GM23338 (cell line): Measurements from ENCODE around the gene DHRS4L2. TPM values are rescaled to one million over a fixed set of nuclear protein-coding genes. Genes with fewer than 3 reads are reported as not detected.
A peak's percentile ranks its signal among the peaks of the same experiment; 100 is the strongest.

Experiments
- ATAC-seq: fragments of 200-7000 bp; cut with Tn5 transposase; 3 replicates; pipeline ENCODE4 v1.9.1; 2020
- DNase-seq: peaks from one replicate; pipeline ENCODE4 v3.0.0-alpha.2; 2015; ENCODE audit warnings: low spot score
- H2AFZ ChIP-seq: fragments of 200-600 bp; sonication (generic); 2 replicates; pipeline ENCODE4 v1.8.0; 2016; ENCODE audit warnings: antibody characterized with exemption, mild to moderate bottlenecking, moderate library complexity
- H3F3A ChIP-seq: fragments of 200-600 bp; sonication (generic); replicated peaks from 2 replicates; pipeline ENCODE4 v1.8.0; 2017; ENCODE audit warnings: antibody characterized with exemption, mixed run types, low read depth
- H3K27ac ChIP-seq: fragments of 200-600 bp; sonication (generic); 2 replicates; pipeline ENCODE4 v1.6.1; 2016; ENCODE audit warnings: low read depth
- H3K27me3 ChIP-seq: fragments of 200-600 bp; sonication (generic); 2 replicates; pipeline ENCODE4 v1.8.0; 2016; ENCODE audit warnings: mild to moderate bottlenecking, mixed run types, moderate library complexity; ENCODE audit not compliant: insufficient read depth
- H3K36me3 ChIP-seq: fragments of 200-600 bp; sonication (generic); 2 replicates; pipeline ENCODE4 v1.8.0; 2016; ENCODE audit warnings: mild to moderate bottlenecking; ENCODE audit not compliant: insufficient read depth
- H3K4me1 ChIP-seq: fragments of 200-600 bp; sonication (generic); 2 replicates; pipeline ENCODE4 v1.8.0; 2016; ENCODE audit warnings: mild to moderate bottlenecking, moderate library complexity; ENCODE audit not compliant: insufficient read depth
- H3K4me2 ChIP-seq: fragments of 200-600 bp; sonication (generic); 2 replicates; pipeline ENCODE4 v1.7.1; 2017; ENCODE audit warnings: mixed run types
- H3K4me3 ChIP-seq: fragments of 200-600 bp; sonication (generic); 2 replicates; pipeline ENCODE4 v1.6.1; 2016; ENCODE audit warnings: mixed run types
- H3K79me2 ChIP-seq: fragments of 200-600 bp; sonication (generic); replicated peaks from 2 replicates; pipeline ENCODE4 v1.8.0; 2017; ENCODE audit warnings: mild to moderate bottlenecking; ENCODE audit not compliant: insufficient read depth
- H3K9me2 ChIP-seq: fragments of 200-600 bp; sonication (generic); 2 replicates; pipeline ENCODE4 v1.8.0; 2017; ENCODE audit not compliant: insufficient read depth
- H4K20me1 ChIP-seq: fragments of 200-600 bp; sonication (generic); replicated peaks from 2 replicates; pipeline ENCODE4 v1.8.0; 2017; ENCODE audit warnings: mild to moderate bottlenecking; ENCODE audit not compliant: insufficient read depth
- H3K27ac Mint-ChIP-seq: 2 replicates; pipeline ENCODE4 v1.8.0; 2020; ENCODE audit warnings: inconsistent platforms, mild to moderate bottlenecking, moderate library complexity, mixed read lengths
- H3K27me3 Mint-ChIP-seq: 3 replicates; pipeline ENCODE4 v1.8.0; 2022; ENCODE audit warnings: low read depth, mild to moderate bottlenecking, moderate library complexity, mixed read lengths, inconsistent platforms; ENCODE audit not compliant: insufficient read depth, poor library complexity
- H3K36me3 Mint-ChIP-seq: 3 replicates; pipeline ENCODE4 v1.8.0; 2021; ENCODE audit warnings: low read depth, mild to moderate bottlenecking, inconsistent platforms, moderate library complexity, mixed read lengths
- H3K4me1 Mint-ChIP-seq: 3 replicates; pipeline ENCODE4 v1.8.0; 2020; ENCODE audit warnings: mild to moderate bottlenecking, inconsistent platforms, mixed read lengths
- H3K4me3 Mint-ChIP-seq: 3 replicates; pipeline ENCODE4 v1.8.0; 2021; ENCODE audit warnings: moderate library complexity, mild to moderate bottlenecking, inconsistent platforms, mixed read lengths
- H3K9me3 Mint-ChIP-seq: 3 replicates; pipeline ENCODE4 v1.8.0; 2020; ENCODE audit warnings: moderate library complexity, mild to moderate bottlenecking, inconsistent platforms, mixed read lengths
- CREB1 ChIP-seq: fragments of 250-450 bp; sonication (Bioruptor Pico); IDR thresholded peaks from 2 replicates; pipeline ENCODE4 v1.5.0; 2020; ENCODE audit warnings: low read depth, mild to moderate bottlenecking, moderate library complexity
- CTCF ChIP-seq, 2 experiments: fragments of 200-600 bp in 1 of 2; sonication (generic) in 1 of 2; conservative IDR thresholded peaks; 2 replicates each; pipeline versions ENCODE4 v1.5.1 to v1.6.1; 2016 to 2017; ENCODE audit warnings: antibody characterized with exemption in 2 of 2, low read depth in 2 of 2, mild to moderate bottlenecking in 2 of 2, moderate library complexity in 1 of 2
- ETS1 ChIP-seq: IDR thresholded peaks from 2 replicates; pipeline ENCODE4 v1.6.1; 2016; ENCODE audit warnings: antibody characterized with exemption
- EZH2 ChIP-seq: fragments of 200-600 bp; sonication (generic); IDR thresholded peaks from one replicate; pipeline ENCODE4 v1.8.0; 2017; ENCODE audit warnings: antibody characterized with exemption, mild to moderate bottlenecking, low read depth; ENCODE audit not compliant: unreplicated experiment
- EZH2phosphoT487 ChIP-seq: fragments of 200-600 bp; sonication (generic); IDR thresholded peaks from one replicate; pipeline ENCODE4 v1.8.1; 2018; ENCODE audit warnings: antibody characterized with exemption; ENCODE audit not compliant: unreplicated experiment
- JUNB ChIP-seq: IDR thresholded peaks from one replicate; pipeline ENCODE4 v1.6.1; 2016; ENCODE audit warnings: antibody characterized with exemption; ENCODE audit not compliant: unreplicated experiment
- NANOG ChIP-seq: IDR thresholded peaks from 2 replicates; pipeline ENCODE4 v1.6.1; 2016; ENCODE audit warnings: antibody characterized with exemption, borderline replicate concordance
- POLR2AphosphoS5 ChIP-seq: IDR thresholded peaks from 2 replicates; pipeline ENCODE4 v1.6.1; 2016; ENCODE audit warnings: antibody characterized with exemption, low read depth
- REST ChIP-seq: IDR thresholded peaks from one replicate; pipeline ENCODE4 v1.6.1; 2018; ENCODE audit warnings: antibody characterized with exemption; ENCODE audit not compliant: unreplicated experiment
- STAT1 ChIP-seq: IDR thresholded peaks from one replicate; pipeline ENCODE4 v1.6.1; 2016; ENCODE audit warnings: antibody characterized with exemption; ENCODE audit not compliant: unreplicated experiment
- ZNF114 ChIP-seq: fragments of 250-450 bp; sonication (Bioruptor Pico); IDR thresholded peaks from 2 replicates; pipeline ENCODE4 v1.5.0; 2020; ENCODE audit warnings: mild to moderate bottlenecking, moderate library complexity
- ZNF331 ChIP-seq: fragments of 250-450 bp; sonication (Bioruptor Pico); IDR thresholded peaks from 2 replicates; pipeline ENCODE4 v1.5.0; 2020; ENCODE audit warnings: low read depth, mild to moderate bottlenecking, moderate library complexity
- ZNF462 ChIP-seq: fragments of 250-450 bp; sonication (Bioruptor Pico); IDR thresholded peaks from 2 replicates; pipeline ENCODE4 v1.5.0; 2020; ENCODE audit warnings: mild to moderate bottlenecking, moderate library complexity
- polyA plus RNA-seq: library from polyadenylated mRNA; unstranded; fragments of >200 nt; fragmentation: Nextera tagmentation; extraction: Ambion mirVana; gene quantifications from 2 replicates; pipeline ENCODE4 v1.2.1, GENCODE V29; 2016
- total RNA-seq: library from RNA; depleted of rRNA; stranded (reverse); fragments of >200 nt; shearing (Covaris generic); gene quantifications from 2 replicates; pipeline ENCODE4 v1.2.3, GENCODE V29; 2014

Gene DHRS4L2
- total and polyA plus RNA-seq, 2 experiments from 2014 or later: 6.7 to 12.9 TPM

DNA sequence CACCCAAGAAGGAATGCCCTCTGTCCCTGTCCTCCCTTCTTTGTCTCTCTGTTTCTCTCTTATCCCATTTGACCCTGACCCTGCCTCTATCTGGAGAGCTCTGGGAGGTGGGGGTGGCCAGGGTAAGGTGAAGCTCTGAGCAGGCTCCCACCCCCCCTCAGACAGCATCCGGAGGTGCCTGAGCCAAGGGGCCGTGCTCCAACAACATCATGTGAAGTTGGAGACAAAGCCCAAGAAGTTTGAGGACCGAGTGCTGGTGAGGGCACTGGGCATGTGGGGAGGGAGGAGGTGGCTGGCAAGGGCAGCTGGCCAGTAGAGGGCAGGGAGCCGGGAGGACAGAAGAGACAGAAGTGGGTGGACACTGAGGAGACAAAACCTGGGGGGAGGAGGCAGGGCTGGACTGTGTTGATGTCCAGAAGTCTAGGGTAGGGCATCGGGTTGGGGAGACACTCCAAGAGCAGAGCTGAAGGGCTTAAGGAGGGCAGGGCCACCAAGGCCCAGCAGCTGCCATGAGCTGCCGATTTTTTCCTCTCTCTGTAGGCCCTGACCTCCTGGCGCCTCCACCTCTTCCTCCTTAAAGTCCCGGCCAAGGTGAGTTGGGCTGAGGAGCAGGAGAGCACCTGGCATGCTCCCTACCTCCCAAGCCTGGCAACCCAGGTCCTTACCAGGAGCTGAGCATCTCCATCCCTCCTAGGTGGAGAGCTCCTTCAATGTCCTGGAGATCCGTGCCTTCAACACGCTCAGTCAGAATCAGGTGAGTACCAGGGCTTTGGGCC lies 65.0 kb downstream of the DHRS4L2 start:
- Histone ChIP-seq H3K4me1 (peaks cover 9% of the 10 kb centered on the region; the same call in 1 of the 2 replicates), H3K4me3 (no peak overlapping the region)
- peak overlapping the region; percentile 70; the same call in 1 of the 3 replicates for H3K4me3 Mint-ChIP-seq

More for the DNA sequence above, 65.0 kb downstream of the DHRS4L2 start:
- H3K9me2 ChIP-seq: no peaks in the 10 kb centered on the region
- H4K20me1 ChIP-seq: no peaks in the 10 kb centered on the region
- H3K36me3 Mint-ChIP-seq: peaks cover 16% of the 10 kb centered on the region; the same call in 2 of the 3 replicates
- H3K27ac ChIP-seq: no peak overlapping the region
- 0 out of 2 replicates have a peak, but pooled peaks cover 4% of the 10 kb centered on the region for H3F3A ChIP-seq
- no peaks in the 10 kb centered on the region for H3K79me2 ChIP-seq
- no peak for ATAC-seq
- H3K27ac Mint-ChIP-seq: no peak overlapping the region
- H3K27me3 Mint-ChIP-seq: peaks cover 21% of the 10 kb centered on the region
- H2AFZ ChIP-seq: no peak overlapping the region
- no peaks in the 10 kb centered on the region for H3K27me3 ChIP-seq
- H3K4me2 ChIP-seq: no peak overlapping the region
- no peaks in the 10 kb centered on the region for H3K36me3 ChIP-seq
- DNase-seq: no peak
- H3K9me3 Mint-ChIP-seq: no peaks in the 10 kb centered on the region
- TF ChIP-seq ZNF462 (no peak), JUNB (no peak), ZNF114 (CRISPR knock-in tag) (no peak), POLR2AphosphoS5 (no peak), ETS1 (no peak), NANOG (no peak), CREB1 (CRISPR knock-in tag) (no peak), EZH2 (no peak), ZNF331 (CRISPR knock-in tag) (no peak), STAT1 (no peak), REST (no peak), CTCF (conservative IDR thresholded peaks at IDR 0.05; ENCODE audit: low read depth in 2 of 2) (no peak), EZH2phosphoT487 (no peak)
- H3K4me1 Mint-ChIP-seq: peaks cover 23% of the 10 kb centered on the region
